Fibroblast of lung (primary cell): Measurements from ENCODE around the gene ENPEP.
"Not testable (repeated sequence)": the region's sequence is repeated elsewhere in the genome, so short reads cannot be mapped to it uniquely, and the experiment has no call there.

Experiments
- EZH2 ChIP-seq: IDR thresholded peaks from 2 replicates; pipeline ENCODE4 v1.5.1; 2012; ENCODE audit warnings: low read length, control low read depth, mild to moderate bottlenecking; ENCODE audit errors: missing control alignments
- TF ChIP-seq, protein P1 (sequence below), 2 donors: IDR thresholded peaks in 1 of 2; conservative IDR thresholded peaks in 1 of 2; 1 replicate in 1 of 2; 2 replicates in 1 of 2; pipeline ENCODE4 v1.5.1; 2011 to 2012; ENCODE audit warnings: low read length in 2 of 2, control low read depth in 1 of 2, inconsistent platforms in 1 of 2, low read depth in 1 of 2, mild to moderate bottlenecking in 1 of 2

DNA sequence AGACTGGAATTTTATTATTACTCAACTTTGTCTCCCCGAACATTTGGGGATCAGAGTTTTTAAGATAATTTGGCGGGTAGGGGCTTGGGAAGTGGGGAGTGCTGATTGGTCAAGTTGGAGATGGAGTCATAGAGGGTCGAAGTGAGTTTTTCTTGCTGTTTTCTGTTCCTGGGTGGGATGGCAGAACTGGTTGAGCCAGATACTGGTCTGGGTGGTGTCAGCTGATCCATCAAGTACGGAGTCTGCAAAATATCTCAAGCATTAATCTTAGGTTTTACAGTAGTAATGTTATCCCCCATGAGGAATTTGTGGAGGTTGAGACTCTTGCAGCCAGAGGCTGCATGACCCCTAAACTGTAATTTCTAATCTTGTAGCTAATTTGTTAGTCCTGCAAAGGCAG lies 10.9 kb downstream of the ENPEP start:
- TF ChIP-seq, protein P1, sequence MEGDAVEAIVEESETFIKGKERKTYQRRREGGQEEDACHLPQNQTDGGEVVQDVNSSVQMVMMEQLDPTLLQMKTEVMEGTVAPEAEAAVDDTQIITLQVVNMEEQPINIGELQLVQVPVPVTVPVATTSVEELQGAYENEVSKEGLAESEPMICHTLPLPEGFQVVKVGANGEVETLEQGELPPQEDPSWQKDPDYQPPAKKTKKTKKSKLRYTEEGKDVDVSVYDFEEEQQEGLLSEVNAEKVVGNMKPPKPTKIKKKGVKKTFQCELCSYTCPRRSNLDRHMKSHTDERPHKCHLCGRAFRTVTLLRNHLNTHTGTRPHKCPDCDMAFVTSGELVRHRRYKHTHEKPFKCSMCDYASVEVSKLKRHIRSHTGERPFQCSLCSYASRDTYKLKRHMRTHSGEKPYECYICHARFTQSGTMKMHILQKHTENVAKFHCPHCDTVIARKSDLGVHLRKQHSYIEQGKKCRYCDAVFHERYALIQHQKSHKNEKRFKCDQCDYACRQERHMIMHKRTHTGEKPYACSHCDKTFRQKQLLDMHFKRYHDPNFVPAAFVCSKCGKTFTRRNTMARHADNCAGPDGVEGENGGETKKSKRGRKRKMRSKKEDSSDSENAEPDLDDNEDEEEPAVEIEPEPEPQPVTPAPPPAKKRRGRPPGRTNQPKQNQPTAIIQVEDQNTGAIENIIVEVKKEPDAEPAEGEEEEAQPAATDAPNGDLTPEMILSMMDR (conservative IDR thresholded peaks at IDR 0.05 in 1 of 2, IDR thresholded peaks at IDR 0.05 in 1 of 2; ENCODE audit: low read depth in 1 of 2, low read length in 2 of 2), result not testable (repeated sequence)
- not testable (repeated sequence) for TF ChIP-seq EZH2
